ENCODE measurements around the gene ARRB1. TPM values are rescaled to one million over a fixed set of nuclear protein-coding genes. Genes with fewer than 3 reads are reported as not detected.

The ARRB1 gene
- total RNA-seq, 4 donors from 2014 or later, result 41.1 to 102 (median 76.7) TPM

DNA sequence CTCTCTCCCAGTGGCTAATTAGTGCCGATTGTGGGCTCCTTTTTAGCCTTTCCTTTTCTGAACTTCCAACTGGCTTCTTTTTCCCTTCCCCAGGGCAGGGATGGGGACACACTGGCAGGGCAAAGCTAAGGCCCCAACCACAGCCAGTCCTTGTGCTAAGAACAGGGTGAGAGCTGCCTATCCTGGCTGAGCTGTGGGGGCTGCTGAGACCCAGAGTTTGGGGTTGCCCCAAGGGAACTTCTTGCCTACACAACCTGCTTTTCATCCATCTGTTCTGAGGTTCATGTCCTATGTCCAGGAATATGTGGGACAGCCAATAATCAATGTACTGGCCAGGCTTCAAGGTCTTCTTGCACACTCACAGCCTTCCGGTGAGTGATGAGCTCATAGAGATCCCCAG, 120.8 kb downstream of the ARRB1 start:
- no peaks in the 10 kb centered on the region for H3K9me3 ChIP-seq
- H3K27ac ChIP-seq (replicated peaks in 1 of 4), result no peak overlapping the region
- no peaks in the 10 kb centered on the region for H3K4me1 ChIP-seq
- H3K27me3 ChIP-seq, result peaks cover 0 to 18% (median 0%) of the 10 kb centered on the region in 4 donors
- intact Hi-C loops (cut with DNase I), result no loop called here
- no peak overlapping the region for H3K4me3 ChIP-seq
- 79% methylated on average over 2 of the region's 2 CpGs for WGBS
- no peak for DNase-seq (ENCODE audit: extremely low spot score)
- no peaks in the 10 kb centered on the region for H3K36me3 ChIP-seq
- TF ChIP-seq POLR2AphosphoS5 (IDR thresholded peaks at IDR 0.05) (no peak), POLR2A (IDR thresholded peaks at IDR 0.05; ENCODE audit: low read depth) (no peak), EP300 (IDR thresholded peaks at IDR 0.05) (no peak)
- TF ChIP-seq, protein P1, sequence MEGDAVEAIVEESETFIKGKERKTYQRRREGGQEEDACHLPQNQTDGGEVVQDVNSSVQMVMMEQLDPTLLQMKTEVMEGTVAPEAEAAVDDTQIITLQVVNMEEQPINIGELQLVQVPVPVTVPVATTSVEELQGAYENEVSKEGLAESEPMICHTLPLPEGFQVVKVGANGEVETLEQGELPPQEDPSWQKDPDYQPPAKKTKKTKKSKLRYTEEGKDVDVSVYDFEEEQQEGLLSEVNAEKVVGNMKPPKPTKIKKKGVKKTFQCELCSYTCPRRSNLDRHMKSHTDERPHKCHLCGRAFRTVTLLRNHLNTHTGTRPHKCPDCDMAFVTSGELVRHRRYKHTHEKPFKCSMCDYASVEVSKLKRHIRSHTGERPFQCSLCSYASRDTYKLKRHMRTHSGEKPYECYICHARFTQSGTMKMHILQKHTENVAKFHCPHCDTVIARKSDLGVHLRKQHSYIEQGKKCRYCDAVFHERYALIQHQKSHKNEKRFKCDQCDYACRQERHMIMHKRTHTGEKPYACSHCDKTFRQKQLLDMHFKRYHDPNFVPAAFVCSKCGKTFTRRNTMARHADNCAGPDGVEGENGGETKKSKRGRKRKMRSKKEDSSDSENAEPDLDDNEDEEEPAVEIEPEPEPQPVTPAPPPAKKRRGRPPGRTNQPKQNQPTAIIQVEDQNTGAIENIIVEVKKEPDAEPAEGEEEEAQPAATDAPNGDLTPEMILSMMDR (IDR thresholded peaks at IDR 0.05), result no peak

DNA sequence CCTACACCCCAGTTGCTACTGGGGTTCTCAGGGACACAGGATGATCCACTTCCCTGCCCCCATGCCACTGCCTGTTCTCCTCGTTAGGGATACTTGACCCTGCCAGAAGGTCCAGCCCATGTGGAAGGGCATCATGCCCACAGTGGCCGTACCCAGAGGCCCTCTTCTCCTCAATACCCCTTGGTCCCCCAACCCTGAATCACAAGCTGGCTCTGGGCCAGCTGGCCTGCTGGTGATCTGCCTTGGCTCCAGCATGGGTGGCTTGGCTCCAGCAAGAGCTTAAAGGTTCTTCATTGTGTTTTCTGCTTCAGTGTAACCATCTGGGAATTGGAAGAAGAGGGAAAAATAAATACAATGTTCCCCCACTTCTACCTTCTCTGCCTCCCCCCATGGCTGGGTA, 122.0 kb downstream of the ARRB1 start:
- no peaks in the 10 kb centered on the region for H3K36me3 ChIP-seq
- intact Hi-C loops (cut with DNase I), result no loop called here
- no peaks in the 10 kb centered on the region for H3K4me1 ChIP-seq
- 67% methylated on average over 1 of the region's 2 CpGs for WGBS
- H3K27ac ChIP-seq (replicated peaks in 1 of 4), result no peak overlapping the region
- no peak for DNase-seq (ENCODE audit: extremely low spot score)
- no peak overlapping the region for H3K4me3 ChIP-seq
- peaks cover 0 to 9% (median 0%) of the 10 kb centered on the region in 4 donors for H3K27me3 ChIP-seq
- H3K9me3 ChIP-seq, result no peaks in the 10 kb centered on the region
- TF ChIP-seq, protein P1 (IDR thresholded peaks at IDR 0.05), result no peak
- TF ChIP-seq POLR2A (IDR thresholded peaks at IDR 0.05; ENCODE audit: low read depth) (no peak), POLR2AphosphoS5 (IDR thresholded peaks at IDR 0.05) (no peak), EP300 (IDR thresholded peaks at IDR 0.05) (no peak)

DNA sequence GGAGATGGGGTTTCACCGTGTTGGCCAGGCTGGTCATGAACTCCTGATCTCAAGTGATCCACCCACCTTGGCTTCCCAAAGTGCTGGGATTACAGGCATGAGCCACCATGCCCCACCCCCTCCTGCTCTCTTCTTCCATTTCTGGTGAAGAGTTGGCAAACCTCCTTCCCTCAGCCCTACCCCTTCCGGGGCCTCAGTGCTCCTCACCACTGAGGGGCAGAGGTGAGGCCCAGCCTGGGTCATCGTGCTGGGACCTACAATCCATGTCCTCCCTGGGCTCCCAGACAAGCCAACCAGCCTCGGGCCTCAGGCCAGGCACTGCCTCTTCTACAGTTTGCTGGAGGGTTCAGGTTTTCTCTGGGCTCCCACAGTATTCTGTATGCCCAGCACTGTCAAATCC, 125.7 kb downstream of the ARRB1 start:
- Histone ChIP-seq H3K4me1 (no peaks in the 10 kb centered on the region), H3K27ac (replicated peaks in 1 of 4) (no peak overlapping the region), H3K27me3 (peaks cover 0 to 6% (median 0%) of the 10 kb centered on the region in 4 donors), H3K4me3 (no peak overlapping the region), H3K9me3 (no peaks in the 10 kb centered on the region), H3K36me3 (no peaks in the 10 kb centered on the region)
- DNase-seq (ENCODE audit: extremely low spot score), result no peak
- 78% methylated on average over 3 of the region's 4 CpGs for WGBS
- intact Hi-C loops (cut with DNase I), result no loop called here
- TF ChIP-seq POLR2A (IDR thresholded peaks at IDR 0.05; ENCODE audit: low read depth) (no peak), POLR2AphosphoS5 (IDR thresholded peaks at IDR 0.05) (no peak), EP300 (IDR thresholded peaks at IDR 0.05) (no peak)
- TF ChIP-seq, protein P1 (IDR thresholded peaks at IDR 0.05), result no peak

GRCh38 chr11:75223954-75224643, 127.4 kb downstream of the ARRB1 start:
- 71% methylated on average over 5 of the region's 5 CpGs for WGBS

More at GRCh38 chr11:75223954-75224643, 127.4 kb downstream of the ARRB1 start:
- Histone ChIP-seq H3K4me3 (no peak overlapping the region), H3K36me3 (no peaks in the 10 kb centered on the region), H3K4me1 (no peaks in the 10 kb centered on the region), H3K9me3 (no peaks in the 10 kb centered on the region), H3K27me3 (no peaks in the 10 kb centered on the region), H3K27ac (replicated peaks in 1 of 4) (no peak overlapping the region)
- TF ChIP-seq POLR2AphosphoS5 (IDR thresholded peaks at IDR 0.05) (no peak), EP300 (IDR thresholded peaks at IDR 0.05) (no peak)
- TF ChIP-seq, protein P1 (IDR thresholded peaks at IDR 0.05), result no peak
- no peak for DNase-seq (ENCODE audit: extremely low spot score)
- intact Hi-C loops (cut with DNase I), result no loop called here
